HG02571 (cell line): ENCODE results near the gene MYL5.
A peak's percentile ranks its signal among the peaks of the same experiment; 100 is the strongest.
"Not testable (repeated sequence)": the region's sequence is repeated elsewhere in the genome, so short reads cannot be mapped to it uniquely, and the experiment has no call there.

Source experiments
- ATAC-seq: cut with Tn5 transposase; IDR thresholded peaks from one replicate; pipeline ENCODE4 v1.9.1; 2021; ENCODE audit warnings: mild to moderate bottlenecking, moderate library complexity; ENCODE audit not compliant: unreplicated experiment

Gene MYL5

DNA sequence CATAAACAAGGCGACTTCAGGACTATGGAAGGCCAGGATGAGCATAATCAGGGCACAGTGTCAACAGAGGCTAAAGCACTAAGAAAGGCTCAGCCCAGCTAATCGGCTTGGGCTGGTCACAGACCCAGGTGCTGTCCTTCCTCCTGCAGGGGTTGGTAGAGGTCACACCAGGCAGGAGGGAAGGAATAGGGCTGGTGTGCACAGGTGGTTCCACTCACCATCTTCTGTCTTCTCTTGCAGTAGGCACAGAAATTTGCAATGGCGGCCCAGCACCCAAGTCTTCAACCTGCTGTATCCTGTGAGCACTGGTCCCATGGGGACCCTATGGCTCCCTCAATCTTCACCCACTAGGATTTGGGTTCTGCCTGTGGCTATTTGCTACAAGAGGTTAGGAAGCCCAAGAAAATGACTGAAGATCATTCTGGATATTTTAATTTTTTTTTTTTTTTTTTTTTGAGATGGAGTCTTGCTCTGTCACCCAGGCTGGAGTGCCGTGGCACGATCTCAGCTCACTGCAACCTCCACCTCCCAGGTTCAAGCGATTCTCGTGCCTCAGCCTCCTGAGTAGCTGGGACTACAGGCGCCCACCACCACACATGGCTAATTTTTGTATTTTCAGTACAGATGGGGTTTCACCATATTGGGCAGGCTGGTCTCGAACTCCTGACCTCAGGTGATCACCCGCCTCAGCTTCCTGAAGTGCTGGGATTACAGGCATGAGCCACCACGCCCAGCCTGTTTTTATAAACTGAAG lies 4.4 kb upstream of the MYL5 start:
- not testable (repeated sequence) for ATAC-seq

DNA sequence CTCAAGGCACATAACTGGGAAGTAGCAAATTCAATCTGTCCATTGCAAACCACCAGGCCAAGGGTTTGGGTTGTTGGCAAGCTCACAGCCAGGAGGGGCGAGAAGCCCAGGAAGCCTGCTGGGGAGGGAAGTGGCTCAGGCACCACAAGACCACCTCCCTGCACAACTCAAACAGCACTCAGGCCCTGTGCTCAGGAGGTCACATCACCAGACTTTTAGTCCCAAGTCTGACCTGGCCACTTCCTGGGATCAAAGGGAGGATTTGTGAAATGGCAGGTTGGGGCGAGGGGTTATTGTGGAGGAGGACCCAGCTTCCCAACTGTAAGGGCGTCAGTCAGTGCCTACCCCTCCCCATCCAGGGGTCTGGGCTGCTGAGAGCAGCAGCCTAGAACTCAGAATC lies 2.6 kb upstream of the MYL5 start:
- ATAC-seq = no peak

DNA sequence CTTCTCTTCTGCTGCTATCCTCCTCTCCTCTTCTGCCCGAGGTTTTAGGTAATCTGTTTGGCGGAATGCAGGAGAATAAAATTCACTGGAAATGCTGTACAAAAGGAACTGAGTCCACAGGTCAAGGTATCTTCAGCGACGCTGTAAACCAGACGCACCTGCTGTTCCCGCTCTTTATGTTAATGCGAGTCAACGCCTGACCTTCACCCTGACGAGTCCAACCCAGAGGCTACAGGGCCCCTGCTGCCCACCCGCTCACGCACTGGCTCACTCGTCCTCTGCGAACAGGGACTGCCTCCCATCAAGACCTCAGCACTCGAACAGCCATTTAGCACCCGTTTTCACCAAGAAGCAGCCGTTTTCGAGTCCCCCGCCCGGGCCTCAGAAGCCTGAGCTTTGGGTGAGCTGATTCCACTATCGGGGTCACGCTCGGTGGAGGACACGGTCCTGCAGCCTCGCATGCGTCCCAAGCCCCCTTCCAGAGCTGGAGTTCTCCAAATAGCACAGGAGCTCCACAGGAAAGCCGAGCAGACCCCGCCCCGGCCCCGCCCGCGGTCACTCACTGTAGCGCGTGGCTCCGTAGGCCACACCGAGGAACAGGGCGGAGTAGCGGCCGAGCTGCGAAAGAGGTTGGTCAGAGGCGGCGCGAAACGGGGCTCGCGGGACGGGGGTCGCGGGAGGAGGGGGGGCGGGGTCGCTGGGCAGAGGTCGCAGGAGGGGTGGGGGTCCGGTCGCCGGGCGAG lies 822 bp upstream of the MYL5 start:
- no peak for ATAC-seq

DNA sequence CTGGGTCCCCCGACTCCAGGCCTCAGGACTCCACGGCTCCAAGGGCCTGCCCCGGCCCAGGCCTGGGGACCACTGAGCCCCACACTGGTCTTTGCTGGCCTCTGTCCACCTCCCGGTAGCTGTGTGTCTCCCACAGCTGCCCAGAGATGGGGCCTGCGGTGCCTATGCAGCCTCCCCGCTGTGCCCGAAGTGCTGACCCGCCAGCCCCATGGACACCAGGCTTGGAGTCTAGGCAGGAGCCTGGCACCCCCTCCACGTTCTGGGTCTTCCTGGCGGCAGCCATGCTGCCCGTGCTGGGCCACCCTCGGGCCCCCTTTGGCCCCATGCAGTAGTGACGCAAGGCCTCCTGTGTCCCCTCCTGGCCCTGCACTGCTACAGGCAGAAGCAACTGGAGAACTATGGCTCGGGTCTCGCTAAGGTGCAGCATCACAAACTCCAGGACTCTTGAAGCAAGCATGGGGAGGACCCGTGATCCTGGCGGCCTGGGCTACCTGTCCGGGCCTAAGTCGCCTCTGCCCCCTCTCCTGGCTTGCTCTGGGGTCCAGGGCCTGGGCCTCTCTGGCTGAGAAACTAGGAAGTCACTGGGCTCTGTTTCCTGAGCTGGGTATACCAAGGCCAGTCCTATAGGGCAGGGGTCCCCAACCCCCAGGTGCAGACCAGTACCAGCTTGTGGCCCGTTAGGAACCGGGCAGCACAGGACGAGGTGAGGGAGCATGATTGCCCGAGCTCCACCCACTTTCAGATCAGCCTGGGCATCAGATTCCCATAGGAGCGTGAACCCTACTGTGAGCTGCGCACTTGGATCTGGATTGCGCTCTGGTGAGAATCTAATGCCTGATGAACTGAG lies 917 bp downstream of the MYL5 start:
- peak; percentile 6 for ATAC-seq

DNA sequence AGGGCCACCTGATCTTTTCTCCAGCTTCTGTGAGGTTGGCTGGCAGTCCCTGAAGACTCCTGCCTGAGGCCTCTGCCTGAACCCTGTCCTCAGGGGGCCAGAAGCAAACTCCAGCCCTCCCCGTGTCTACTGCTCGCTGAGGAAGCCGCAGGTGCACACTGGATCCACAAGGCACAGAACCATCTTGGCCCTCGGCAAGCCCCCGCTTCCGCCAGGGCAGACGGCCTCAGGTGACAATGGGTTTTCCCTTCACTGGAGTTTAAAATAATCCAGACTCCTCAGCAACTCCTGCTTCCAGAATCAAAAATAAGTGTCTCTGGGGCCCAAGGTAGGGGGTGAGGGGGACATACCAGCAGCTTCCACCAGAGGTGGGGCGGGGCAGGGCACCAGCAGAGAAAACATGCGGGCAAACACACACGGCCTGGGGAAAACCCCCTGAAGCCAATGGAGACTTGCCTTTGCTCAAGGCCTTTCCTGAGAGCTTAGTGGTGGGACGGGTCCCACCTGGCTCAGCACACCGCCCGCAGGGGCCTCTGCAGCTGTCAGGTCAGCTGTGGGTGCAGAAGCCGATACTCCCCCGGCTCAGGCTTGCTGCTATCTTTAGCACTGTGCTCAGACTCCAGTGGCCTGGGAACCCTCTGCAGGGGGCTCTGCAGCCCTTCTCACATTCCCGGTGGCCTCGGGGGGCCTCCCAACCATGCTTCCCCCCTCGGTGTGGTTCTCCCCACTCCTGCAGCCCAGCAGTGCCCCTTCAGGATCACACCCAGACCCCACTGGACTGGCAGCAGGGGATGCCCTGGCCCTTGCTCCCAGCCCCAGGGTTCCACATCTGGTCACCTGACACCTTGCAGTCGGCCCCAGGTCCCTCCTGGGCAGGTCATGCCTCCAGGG lies 1.9 kb downstream of the MYL5 start:
- no peak for ATAC-seq

DNA sequence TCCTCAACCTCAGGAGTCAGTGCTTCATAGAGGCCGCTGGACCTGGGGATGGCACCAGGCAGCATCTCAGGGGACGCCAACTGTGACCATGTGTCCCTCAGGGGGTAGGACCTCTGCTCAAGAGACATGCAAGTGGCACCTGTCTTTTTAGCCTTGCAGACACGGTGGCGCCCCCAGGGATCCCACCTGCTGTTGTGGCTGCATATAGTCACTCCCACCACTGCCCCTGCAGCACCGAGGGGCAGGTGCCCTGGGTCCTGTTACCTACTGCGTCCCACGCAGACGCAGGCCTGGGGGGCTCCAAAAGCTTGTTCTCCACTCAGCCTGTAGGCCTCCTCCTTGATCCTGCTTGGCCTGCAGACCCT lies 2.5 kb downstream of the MYL5 start:
- no peak for ATAC-seq

DNA sequence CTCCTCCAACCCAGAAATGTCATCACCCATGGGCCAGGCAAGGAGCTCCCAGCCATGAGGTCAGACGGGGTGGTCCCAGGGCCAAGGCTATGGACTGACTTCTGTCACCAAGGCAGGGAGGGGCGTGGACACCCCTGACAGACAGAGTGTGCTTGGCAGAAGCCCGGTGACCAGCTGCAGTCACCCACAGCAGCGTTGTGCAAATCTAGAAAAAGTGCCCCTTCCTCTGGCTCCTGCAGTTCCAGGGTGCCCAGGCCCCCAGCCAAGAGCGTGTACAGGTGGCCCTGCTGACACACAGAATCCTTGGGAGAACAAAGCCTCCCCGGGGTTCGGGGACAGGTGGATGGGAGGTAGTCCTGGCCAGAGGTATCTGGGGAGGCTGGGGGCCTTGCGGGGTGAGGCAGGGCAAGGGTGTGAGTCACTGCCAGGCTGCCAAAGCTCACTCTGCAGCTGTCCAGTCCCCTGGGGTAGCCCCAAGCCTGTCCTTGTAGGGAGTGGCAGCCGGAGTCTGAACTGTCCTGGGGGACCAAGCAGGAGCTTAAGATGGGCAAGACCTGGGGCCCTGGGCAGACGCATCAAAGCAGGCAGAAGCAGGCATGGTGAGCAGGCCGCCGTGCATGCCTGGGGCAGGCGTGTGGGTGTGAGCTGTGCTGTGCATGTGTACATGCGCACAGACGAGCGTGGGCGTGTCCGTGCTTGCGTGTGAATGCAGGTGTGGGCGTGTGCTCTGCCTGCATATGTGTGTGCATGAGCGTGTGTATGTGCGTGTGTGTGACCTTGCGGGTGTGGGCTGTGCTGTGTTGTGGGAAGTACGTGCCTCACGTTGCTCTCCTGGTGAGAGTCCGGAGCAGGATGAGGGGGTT lies 3.3 kb downstream of the MYL5 start:
- no peak for ATAC-seq

DNA sequence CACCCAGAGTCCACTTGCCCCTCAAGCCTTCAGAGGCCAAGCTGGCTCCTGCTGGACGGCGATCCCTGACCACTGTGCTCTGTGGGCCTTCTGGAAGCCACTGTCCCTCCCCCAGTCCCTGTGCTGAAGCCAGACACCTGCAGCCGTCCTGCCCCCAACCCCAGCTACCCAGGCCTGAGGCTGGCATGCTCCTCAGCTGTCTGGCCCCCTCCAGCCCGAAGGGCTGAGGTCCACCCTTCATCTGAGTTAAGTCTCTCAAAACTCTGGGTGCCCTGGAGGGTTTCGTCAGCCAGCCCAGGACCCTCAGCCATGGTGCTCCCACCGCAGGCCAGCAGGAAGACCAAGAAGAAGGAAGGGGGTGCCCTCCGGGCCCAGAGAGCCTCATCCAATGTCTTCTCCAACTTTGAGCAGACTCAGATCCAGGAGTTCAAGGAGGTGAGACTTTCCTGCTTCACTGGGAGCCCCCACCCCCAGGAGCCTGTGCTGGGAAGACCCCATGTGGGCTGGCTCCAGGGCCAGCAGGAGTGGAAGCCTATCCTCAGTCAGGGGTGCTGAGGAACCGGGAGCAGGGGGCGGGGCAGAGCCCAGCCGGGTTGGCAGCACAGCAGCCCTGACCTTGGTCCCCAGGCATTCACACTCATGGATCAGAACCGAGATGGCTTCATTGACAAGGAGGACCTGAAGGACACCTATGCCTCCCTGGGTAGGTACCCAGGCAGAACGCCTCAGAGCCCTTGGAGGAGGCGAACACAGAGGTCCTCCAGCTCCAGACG lies 4.2 kb downstream of the MYL5 start:
- ATAC-seq = no peak

DNA sequence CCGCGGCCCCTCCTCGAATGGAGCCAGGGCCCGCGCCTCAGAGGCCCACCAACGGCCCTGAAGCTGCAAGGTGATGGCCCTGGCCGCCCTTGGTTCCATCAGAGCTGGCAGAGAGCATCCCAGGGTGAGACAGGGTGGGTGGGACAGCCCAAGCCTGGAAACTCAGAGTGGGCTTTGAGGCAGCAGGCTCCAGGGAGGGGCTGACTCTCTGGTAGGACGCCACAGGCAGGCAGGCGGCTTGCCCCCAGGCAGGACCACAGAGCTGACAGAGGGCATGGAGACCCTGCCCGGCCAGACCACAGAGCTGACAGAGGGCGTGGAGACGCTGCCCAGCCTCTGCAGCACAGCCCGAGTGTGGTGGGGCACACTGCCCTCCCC lies 4.8 kb downstream of the MYL5 start:
- ATAC-seq = no peak

DNA sequence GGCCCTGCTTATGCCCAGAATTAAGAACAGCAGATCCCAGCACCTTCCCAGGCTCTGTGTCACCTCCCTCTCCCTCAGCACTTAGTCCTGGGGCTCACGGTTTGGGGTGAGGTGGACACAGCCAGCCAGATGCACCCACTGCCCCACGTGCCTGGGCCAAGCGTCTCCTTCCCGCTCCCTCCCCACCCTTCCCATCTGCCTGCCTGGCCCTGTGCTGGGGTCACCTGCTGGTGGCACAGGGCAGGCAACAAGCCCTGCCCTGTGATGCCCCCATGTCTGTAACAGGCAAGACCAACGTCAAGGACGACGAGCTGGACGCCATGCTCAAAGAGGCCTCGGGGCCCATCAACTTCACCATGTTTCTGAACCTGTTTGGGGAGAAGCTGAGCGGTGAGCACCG lies 5.3 kb downstream of the MYL5 start:
- ATAC-seq = no peak

DNA sequence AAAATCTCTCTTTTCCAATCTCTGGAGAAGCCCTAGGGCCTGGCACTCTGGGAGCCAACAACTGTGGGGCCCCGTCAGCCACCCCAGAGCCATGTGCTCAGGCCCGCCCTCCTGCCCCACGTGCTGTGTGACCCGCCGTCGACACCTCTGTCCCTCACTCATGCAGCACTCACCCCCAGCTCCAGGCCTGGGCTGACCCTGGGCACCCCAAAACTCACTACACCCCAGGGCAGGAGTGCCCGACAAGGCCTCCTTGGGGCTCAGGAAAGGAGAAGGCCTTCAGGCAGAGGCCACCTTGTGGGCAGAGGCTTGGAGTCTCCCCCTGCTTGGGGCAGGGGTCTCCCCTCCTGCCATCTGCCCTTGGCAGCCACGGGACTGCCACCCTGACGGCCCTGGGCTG lies 5.7 kb downstream of the MYL5 start:
- no peak for ATAC-seq

DNA sequence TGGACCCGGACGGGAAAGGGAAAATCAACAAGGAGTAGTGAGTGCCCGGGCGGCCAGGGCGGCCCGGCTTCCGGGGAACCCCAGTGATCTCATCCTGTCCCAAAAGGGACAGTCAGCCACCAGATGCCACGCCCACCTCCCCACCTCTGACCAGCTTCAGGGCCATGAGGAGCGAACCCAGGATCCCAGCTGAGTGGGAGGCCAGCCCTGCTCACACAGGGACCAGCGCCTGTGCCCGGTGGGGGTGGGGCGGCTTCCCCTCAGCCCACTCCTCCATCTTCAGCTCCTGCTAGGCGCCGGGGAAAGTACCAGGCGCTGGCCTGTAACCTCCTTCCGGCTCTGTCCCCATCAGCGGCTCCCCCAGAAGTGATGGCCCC lies 6.2 kb downstream of the MYL5 start:
- no peak for ATAC-seq

DNA sequence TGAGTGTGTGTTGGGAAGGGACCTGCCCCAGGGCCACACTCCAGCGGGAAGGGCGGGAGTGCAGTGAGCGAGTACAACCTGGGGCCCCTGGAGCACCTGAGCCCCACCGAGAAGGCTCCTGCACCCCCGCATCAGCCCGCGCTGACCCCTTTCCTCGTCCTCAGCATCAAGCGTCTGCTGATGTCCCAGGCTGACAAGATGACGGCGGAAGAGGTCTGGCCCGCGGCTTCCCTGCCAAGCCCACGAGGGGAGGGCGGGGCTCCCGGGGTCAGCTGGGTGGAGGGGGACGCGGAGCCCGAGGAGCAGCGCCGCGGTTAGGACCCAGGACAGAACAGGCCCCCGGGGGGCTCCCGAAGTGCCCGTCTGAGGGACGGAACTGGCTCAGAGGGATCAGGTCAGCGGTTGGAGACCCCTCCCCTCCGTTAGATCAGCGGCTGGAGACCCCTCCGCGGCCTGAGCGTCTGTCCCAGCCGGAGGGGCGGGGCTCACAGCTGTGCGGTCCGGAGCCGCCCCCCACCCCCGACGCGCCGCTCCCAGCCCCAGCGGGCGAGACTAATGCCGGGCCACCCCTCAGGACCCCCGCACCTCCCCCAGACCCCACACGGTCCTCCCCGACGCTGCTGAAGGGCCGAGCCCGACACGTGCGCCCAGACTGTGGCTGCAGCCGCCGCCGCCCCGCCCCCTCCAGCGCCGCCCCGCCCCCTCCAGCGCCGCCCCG lies 6.7 kb downstream of the MYL5 start:
- no peak for ATAC-seq

DNA sequence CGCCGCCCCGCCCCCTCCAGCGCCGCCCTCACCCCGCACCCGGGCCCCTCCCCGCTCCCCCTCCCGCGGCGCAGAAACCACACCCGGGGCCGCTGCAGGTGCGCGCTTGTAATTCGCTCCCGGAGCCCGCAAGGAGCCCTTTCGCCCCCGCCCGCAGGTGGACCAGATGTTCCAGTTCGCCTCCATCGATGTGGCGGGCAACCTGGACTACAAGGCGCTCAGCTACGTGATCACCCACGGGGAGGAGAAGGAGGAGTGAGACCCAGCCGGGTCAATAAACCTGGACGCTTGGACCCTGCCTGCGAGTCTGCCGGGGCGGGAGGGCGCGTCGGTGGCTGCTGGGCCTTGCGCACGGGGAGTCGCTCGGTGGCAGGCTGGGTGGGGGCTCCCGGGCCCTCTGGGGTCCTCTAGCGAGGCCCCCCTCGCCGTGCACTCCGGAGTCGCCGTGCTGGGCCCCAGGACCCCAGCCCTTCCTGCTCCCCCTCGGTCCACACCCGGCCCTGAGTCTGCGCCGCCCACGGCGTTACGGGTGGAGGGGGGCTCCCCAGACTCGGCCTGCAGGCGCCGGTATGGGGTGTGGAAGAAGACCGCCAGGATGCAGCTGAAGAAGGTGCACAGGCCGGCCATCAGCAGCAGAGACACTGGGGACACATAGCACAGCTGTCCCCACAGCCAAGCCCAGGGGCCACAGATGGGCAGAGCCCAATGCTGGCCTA lies 7.6 kb downstream of the MYL5 start:
- no peak for ATAC-seq

DNA sequence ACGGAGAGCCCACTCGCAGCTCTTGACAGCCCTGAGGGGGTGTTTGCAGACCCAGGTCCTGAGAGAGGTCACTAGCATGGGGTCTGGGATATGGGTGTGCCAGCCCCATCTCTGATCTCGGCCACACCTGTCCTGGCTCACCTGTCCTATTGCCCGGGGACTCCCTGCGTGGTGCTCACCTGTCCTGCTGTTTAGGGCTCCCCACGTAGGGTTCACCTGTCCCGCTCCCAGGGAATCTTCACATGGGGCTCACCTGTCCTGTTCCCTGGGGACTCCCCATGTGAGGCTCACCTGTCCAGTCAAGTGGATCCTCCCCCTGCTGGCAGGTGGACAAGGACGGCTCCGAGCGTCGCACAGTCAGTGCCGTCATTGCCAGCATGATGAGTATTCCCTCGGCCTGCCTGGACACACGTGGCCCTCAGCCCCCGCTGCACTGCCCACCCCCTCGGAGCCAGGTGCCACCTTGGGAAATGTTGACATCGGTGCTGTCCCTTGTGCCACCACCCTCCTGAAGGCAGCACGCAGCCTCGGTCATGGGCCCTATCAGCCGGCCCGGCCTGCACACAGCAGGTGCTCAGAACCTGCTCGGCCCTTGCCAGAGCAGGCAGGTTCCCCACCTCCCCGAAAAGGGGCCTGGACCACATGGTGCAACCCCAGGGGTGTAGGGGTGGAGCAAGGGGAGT lies 8.3 kb downstream of the MYL5 start:
- ATAC-seq = no peak

DNA sequence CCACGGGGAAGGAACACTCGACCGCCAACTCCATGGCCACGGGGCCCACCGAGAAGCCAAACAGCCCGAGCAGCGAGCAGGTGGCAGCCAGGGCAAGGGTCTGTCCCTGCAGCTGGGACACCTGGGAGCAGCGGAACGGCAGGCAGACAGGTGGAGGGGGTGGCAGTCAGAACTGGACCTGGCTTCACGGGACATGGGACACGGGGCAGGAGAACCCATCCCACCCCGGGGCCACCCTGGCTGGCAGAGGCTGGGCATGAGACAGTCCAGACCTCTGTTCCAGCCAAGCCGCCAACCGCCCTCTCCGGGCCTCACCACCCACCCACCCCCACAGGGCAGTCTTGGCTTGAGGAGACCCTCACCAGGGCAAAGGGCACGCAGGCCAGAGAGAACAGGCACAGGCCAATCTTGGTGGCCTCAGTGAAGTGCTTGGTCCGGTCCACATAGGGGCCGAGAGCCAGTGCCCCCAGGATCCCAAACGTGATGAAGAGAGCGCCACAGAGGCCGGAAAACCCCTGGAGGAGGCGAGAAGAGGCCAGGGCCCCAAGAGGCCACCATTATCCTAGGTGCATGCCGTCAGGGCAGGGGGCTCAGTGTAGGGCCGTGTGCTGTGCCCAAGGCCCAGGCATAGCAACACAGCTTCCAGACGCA lies 9.0 kb downstream of the MYL5 start:
- no peak for ATAC-seq
